OCI-LY7 (cell line): ENCODE measurements around the gene KPNA3. TPM values are rescaled to one million over a fixed set of nuclear protein-coding genes. Genes with fewer than 3 reads are reported as not detected.
"Not testable (repeated sequence)": the region's sequence is repeated elsewhere in the genome, so short reads cannot be mapped to it uniquely, and the experiment has no call there.

Experiments used
- BruUV-seq: library from RNA; stranded (reverse); fragments of 400-500 nt; replicated peaks from 2 replicates; lab custom pipeline; 2021; lab: Mats Ljungman, UMichigan
- CTCF ChIA-PET: fragments of 300-600 bp; sonication (Branson Sonifier 250); formaldehyde crosslinking; loops from one replicate; lab custom pipeline; 2022; ENCODE audit warnings: antibody characterized with exemption; ENCODE audit not compliant: unreplicated experiment; lab: Charles Lee
- POLR2A ChIA-PET: fragments of 300-600 bp; sonication (Branson Sonifier 250); formaldehyde crosslinking; loops from one replicate; lab custom pipeline; 2022; ENCODE audit warnings: antibody characterized with exemption; lab: Charles Lee
- DNase-seq: peaks from one replicate; pipeline ENCODE4 v3.0.0-alpha.2; 2015; ENCODE audit warnings: low spot score
- H2AFZ ChIP-seq: fragments of 200-600 bp; sonication (generic), shearing (Covaris generic); 2 replicates; pipeline ENCODE4 v1.6.1; 2014; ENCODE audit warnings: mild to moderate bottlenecking, antibody characterized with exemption, low read length, moderate library complexity
- H3K27ac ChIP-seq: fragments of 200-600 bp; sonication (generic); 2 replicates; pipeline ENCODE4 v1.5.1; 2014; ENCODE audit warnings: mixed run types, low read depth, mild to moderate bottlenecking, moderate library complexity, low read length, inconsistent platforms; ENCODE audit not compliant: poor library complexity, severe bottlenecking
- H3K36me3 ChIP-seq: fragments of 200-600 bp; sonication (generic); 2 replicates; pipeline ENCODE4 v1.6.1; 2014; ENCODE audit warnings: mild to moderate bottlenecking, antibody characterized with exemption, low read length, moderate library complexity, mixed read lengths; ENCODE audit not compliant: insufficient read depth
- H3K4me1 ChIP-seq: fragments of 200-600 bp; sonication (generic); 2 replicates; pipeline ENCODE4 v1.5.1; 2014; ENCODE audit warnings: mild to moderate bottlenecking, low read length; ENCODE audit not compliant: insufficient read depth, poor library complexity, severe bottlenecking
- H3K4me2 ChIP-seq: fragments of 200-600 bp; sonication (generic); 2 replicates; pipeline ENCODE4 v1.6.1; 2014; ENCODE audit warnings: mild to moderate bottlenecking, low read length
- H3K4me3 ChIP-seq: fragments of 200-600 bp; sonication (generic); 2 replicates; pipeline ENCODE4 v1.5.1; 2014; ENCODE audit warnings: mild to moderate bottlenecking, low read depth, low read length; ENCODE audit not compliant: poor library complexity, severe bottlenecking
- H3K79me2 ChIP-seq: fragments of 200-600 bp; sonication (generic); 2 replicates; pipeline ENCODE4 v1.6.1; 2016; ENCODE audit warnings: low read depth, mild to moderate bottlenecking, low read length, moderate library complexity, mixed read lengths; ENCODE audit not compliant: insufficient read depth
- H3K9me2 ChIP-seq: fragments of 200-600 bp; sonication (generic); 2 replicates; pipeline ENCODE4 v1.6.1; 2016; ENCODE audit warnings: mild to moderate bottlenecking, low read length, mixed read lengths; ENCODE audit not compliant: insufficient read depth
- H3K9me3 ChIP-seq: fragments of 200-600 bp; sonication (generic); 2 replicates; pipeline ENCODE4 v1.6.1; 2014; ENCODE audit warnings: mild to moderate bottlenecking, mixed run types, low read length, mixed read lengths
- H4K20me1 ChIP-seq: fragments of 200-600 bp; sonication (generic); 2 replicates; pipeline ENCODE4 v1.6.1; 2014; ENCODE audit warnings: mild to moderate bottlenecking, antibody characterized with exemption, low read length, moderate library complexity, mixed read lengths; ENCODE audit not compliant: insufficient read depth
- CTCF ChIP-seq: fragments of 200-600 bp; sonication (generic); conservative IDR thresholded peaks from 2 replicates; pipeline ENCODE4 v1.5.1; 2014; ENCODE audit warnings: mild to moderate bottlenecking, antibody characterized with exemption, low read length, moderate library complexity, mixed read lengths
- EZH2phosphoT487 ChIP-seq: fragments of 200-600 bp; sonication (generic); IDR thresholded peaks from 2 replicates; pipeline ENCODE4 v1.6.1; 2018; ENCODE audit warnings: low read depth, borderline replicate concordance, mild to moderate bottlenecking, mixed run types, antibody characterized with exemption, low read length, moderate library complexity, mixed read lengths
- intact Hi-C: fragments of 100-400 bp; cut with micrococcal nuclease; formaldehyde crosslinking; loops from one replicate; pipeline ENCODE4 v1.10.0; 2022; ENCODE audit not compliant: unreplicated experiment
- total RNA-seq, 2 experiments: library from RNA; depleted of rRNA in 1 of 2; stranded (reverse); fragments of >200 nt in 1 of 2; shearing (Covaris generic) in 1 of 2; gene quantifications; 2 replicates each; pipeline ENCODE4 v1.2.3, GENCODE V29; 2014 to 2022

The KPNA3 gene
- total RNA-seq, 2 experiments from 2014 or later, result 18.2 to 41.1 TPM

GRCh38 chr13:49714757-49715156 is 77.7 kb downstream of the KPNA3 start:
- peaks cover 16% of the 10 kb centered on the region; the same call in 1 of the 2 replicates for H3K9me3 ChIP-seq
- no peak overlapping the region for H3K4me3 ChIP-seq
- no peak overlapping the region for H3K4me2 ChIP-seq
- H3K27ac ChIP-seq, result no peak overlapping the region
- CTCF ChIA-PET, result no interaction called here
- POLR2A ChIA-PET, result no interaction called here
- TF ChIP-seq EZH2phosphoT487 (no peak), CTCF (no peak)
- no peaks in the 10 kb centered on the region for H3K79me2 ChIP-seq
- H3K9me2 ChIP-seq, result no peaks in the 10 kb centered on the region
- no peaks in the 10 kb centered on the region for H3K4me1 ChIP-seq
- DNase-seq, result no peak
- H4K20me1 ChIP-seq, result no peaks in the 10 kb centered on the region
- intact Hi-C loops, result loop anchor here (5.0 kb wide), 1 partner anchor 58 kb away; no protein-coding TSS in a partner anchor
- H2AFZ ChIP-seq, result no peak overlapping the region
- BruUV-seq, result no TSS peak
- peaks cover 93% of the 10 kb centered on the region for H3K36me3 ChIP-seq

- ChIA-PET CTCF (no interaction called here), POLR2A (interaction anchor here (1.5 kb wide), 1 partner anchor 27 kb away, joined by 3 read pairs; no protein-coding TSS in a partner anchor)
- no peak for DNase-seq
- Histone ChIP-seq H3K9me2 (no peaks in the 10 kb centered on the region), H3K9me3 (peaks cover 16% of the 10 kb centered on the region; the same call in 1 of the 2 replicates), H3K36me3 (peaks cover 87% of the 10 kb centered on the region), H3K79me2 (no peaks in the 10 kb centered on the region), H4K20me1 (no peaks in the 10 kb centered on the region), H3K4me3 (no peak overlapping the region), H3K27ac (no peak overlapping the region), H2AFZ (no peak overlapping the region), H3K4me2 (no peak overlapping the region), H3K4me1 (no peaks in the 10 kb centered on the region)
- no peak for TF ChIP-seq EZH2phosphoT487
- intact Hi-C loops, result no loop called here
- no TSS peak for BruUV-seq
Measured at GRCh38 chr13:49711218-49711863, 81.1 kb downstream of the KPNA3 start.

GRCh38 chr13:49704264-49704663 is 88.2 kb downstream of the KPNA3 start:
- intact Hi-C loops, H3K4me2 ChIP-seq, H3K27ac ChIP-seq, POLR2A ChIA-PET, H3K9me3 ChIP-seq, DNase-seq, H3K4me1 ChIP-seq, H3K4me3 ChIP-seq, H3K79me2 ChIP-seq, H3K9me2 ChIP-seq, BruUV-seq, CTCF ChIA-PET, H2AFZ ChIP-seq, H4K20me1 ChIP-seq: not testable (repeated sequence)
- H3K36me3 ChIP-seq, result peaks cover 83% of the 10 kb centered on the region
